Measurements from ENCODE around the gene ELL3.
"Not testable (repeated sequence)": the region's sequence is repeated elsewhere in the genome, so short reads cannot be mapped to it uniquely, and the experiment has no call there.

The ELL3 gene, protein sequence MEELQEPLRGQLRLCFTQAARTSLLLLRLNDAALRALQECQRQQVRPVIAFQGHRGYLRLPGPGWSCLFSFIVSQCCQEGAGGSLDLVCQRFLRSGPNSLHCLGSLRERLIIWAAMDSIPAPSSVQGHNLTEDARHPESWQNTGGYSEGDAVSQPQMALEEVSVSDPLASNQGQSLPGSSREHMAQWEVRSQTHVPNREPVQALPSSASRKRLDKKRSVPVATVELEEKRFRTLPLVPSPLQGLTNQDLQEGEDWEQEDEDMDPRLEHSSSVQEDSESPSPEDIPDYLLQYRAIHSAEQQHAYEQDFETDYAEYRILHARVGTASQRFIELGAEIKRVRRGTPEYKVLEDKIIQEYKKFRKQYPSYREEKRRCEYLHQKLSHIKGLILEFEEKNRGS

GRCh38 chr15:43776718-43777266 lies at the start of gene ELL3:
Gene ELL3, minus strand, starts transcription at chr15:43776966. Its CDS starts 65 bp downstream, at chr15:43776901.
- peak; percentile 71 to 74 for DNase-seq

- DNase-seq = no peak
Observed at GRCh38 chr15:43826029-43826507, 49.3 kb upstream of the ELL3 start.

DNA sequence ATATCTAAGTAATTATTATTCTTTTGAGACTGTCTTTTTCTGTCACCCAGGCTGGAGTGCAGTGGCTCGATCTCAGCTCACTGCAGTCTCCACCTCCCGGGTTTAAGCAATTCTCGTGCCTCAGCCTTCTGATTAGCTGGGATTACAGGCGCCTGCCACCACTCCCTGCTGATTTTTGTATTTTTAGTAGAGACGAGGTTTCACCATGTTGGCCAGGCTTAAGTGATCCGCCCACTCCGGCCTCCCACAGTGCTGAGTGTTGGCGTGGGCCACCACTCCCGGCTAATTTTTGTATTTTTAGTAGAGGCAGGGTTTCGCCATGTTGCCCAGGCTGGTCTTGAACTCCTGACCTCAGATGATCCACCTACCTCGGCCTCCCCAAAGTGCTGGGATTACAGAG lies 48.5 kb upstream of the ELL3 start:
- DNase-seq = not testable (repeated sequence)

- DNase-seq = peak; percentile 86 to 91
Observed at GRCh38 chr15:43824302-43825246, 47.8 kb upstream of the ELL3 start, which contains the start of gene MFAP1. Gene MFAP1, minus strand, starts transcription at chr15:43824690. Its CDS starts 121 bp downstream, at chr15:43824569.

GRCh38 chr15:43821505-43821904 lies 44.7 kb upstream of the ELL3 start:
- DNase-seq = no peak

- DNase-seq = not testable (repeated sequence)
Observed at GRCh38 chr15:43815064-43815463, 38.3 kb upstream of the ELL3 start.

DNA sequence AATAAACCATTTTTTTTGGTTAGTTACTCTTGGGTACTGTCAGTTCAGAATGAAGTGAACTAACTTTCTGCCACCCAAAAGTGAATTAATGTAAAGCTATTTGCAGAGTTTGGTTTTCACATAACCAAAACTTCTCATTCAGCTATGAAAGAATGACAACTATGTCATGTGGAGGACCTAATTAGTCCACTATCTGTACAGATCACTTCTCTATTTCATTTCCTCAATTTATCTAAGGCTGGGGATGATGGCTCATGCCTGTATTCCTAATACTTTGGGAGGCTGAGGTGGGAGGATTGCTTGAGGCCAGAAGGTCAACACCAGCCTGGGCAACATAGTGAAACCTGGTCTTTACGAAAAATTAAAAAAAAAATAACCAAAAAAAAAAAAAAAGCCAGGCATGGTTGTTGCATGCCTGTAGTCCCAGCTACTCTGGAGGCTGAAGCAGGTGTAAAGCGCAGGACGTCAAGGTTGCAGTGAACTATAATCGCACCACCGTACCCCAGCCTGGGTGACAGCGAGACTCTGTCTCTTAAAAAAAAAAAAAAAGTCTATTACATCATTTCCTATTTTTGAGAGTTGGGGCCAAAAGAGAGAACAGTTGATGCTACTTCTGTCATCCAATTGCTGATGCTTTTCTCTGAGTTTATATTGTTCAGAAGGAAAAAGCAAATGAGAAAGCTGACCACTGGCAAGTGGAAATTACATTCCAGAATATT lies 32.4 kb upstream of the ELL3 start:
- no peak for DNase-seq

DNA sequence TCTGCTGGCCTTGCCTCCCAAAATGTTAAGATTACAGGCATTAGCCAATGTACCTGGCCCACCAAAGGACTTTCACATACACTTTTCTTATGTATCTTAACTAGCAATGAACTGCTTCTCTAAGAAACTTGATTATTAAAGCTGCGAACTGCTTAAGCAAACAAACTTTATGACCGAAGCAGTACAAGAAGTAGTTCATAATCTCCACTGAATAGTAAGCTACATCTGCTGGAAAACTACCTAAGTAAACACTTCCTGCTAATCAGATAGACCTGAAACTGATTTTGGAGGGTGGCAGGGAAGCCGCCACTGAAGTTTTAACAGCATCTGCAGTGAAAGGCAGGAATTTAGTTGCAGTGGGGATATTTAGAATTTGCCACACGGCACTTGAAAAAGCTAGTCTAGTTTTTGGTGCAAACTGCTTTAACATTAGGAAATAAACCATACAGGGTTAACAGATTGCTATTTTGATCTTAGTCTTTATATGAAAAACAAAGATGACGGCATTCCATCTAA lies 31.7 kb upstream of the ELL3 start:
- DNase-seq = no peak

DNA sequence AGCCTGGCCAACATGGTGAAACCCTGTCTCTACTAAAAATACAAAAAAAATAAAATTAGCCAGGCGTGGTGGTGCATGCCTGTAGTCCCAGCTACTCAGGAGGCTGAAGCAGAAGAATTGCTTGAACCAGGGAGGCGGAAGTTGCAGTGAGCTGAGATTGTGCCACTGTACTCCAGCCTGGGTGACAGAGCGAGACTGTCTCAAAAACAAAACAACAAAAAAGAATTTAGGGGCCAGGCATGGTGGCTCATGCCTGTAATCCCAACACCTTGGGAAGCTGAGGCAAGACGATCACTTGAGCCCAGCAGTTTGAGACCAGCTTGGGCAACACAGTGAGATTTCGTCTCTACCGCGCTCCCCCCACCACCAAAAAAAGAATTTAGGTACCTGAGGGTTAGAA lies 25.9 kb upstream of the ELL3 start:
- DNase-seq = not testable (repeated sequence)

DNA sequence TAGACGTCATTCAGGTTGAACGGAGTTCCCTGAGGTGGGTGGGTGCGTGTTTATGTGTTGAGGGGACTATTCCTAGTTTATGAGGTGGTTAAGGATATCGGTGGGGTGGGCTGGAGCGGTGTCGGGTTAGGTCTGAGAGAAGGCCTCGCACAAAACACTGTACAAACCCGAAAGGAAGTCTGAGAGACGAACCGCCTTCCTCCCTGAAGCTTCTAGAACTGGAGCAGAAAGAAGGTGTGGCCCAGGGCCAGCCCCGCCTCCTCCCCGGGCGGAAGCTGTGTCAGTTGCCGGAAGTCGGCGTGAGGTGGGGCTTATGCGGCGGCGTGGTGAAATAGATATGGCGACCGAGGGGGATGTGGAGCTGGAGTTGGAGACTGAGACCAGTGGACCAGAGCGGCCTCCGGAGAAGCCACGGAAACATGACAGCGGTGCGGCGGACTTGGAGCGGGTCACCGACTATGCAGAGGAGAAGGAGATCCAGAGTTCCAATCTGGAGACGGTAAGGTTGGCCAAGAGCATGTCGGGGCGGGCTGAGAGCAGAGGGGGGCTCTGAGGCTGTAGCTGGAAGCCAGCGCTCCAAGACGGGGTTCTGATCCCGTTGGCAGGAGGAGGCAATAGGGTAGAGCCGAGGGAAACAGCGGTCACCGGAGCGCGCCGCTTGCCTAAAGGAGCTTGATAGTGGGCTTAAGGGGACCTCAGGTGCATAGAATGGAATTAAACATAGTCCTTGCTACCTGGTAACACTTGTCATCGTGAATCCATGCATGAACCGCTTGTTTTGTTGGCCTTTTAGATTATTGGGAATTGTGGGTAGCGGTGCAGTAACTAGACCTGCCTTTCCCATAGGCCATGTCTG lies 23.7 kb upstream of the ELL3 start, which contains the start of gene HYPK:
TSS of gene HYPK (plus strand) at position 314 of the 856 bp plus-strand sequence. CDS start at position 338, 24 bp downstream.
- DNase-seq = peak; percentile 90 to 92

DNA sequence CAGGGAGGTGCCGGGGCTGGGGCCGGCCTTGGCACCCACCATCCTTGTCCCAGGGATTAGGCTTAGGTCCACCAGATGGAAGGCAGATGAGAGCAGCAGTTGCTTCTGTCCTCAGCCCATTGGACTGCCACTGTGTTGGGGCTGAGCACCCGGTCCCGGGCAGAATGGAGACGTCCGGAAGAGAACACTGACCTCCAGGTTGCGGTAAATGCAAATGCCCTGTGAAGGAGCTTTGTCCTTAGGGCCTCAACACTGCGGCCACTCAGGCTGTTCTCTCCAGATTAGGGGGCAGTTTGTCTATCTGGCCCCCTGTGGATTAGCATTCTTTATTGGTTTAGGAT lies 23.1 kb upstream of the ELL3 start, which contains the start of gene SERINC4:
TSS of gene SERINC4 (minus strand) at position 276 of the 341 bp plus-strand sequence. CDS start at position 42, 234 bp downstream.
- DNase-seq = no peak

GRCh38 chr15:43799209-43799944 lies 22.6 kb upstream of the ELL3 start:
- DNase-seq = no peak

DNA sequence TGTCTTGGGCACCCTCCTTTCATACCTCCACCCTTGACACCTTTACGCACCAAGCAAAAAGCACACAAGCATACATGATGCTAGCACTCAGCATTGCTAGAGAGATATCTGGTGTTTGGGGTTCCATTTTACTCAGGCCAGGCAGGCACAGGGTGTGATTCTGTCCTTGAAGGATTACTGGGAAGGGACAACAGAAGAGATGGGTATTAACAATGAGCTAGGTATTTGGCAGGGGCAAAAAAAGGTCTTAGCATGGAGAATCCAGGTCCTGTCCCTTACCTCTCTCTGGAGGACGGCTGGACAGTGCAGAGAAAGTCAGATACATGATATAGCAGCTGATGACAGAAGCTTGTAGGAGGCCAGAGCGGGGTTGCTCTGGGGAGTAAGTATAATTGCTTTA lies 19.8 kb upstream of the ELL3 start:
- DNase-seq = no peak

GRCh38 chr15:43795997-43796396 lies 19.2 kb upstream of the ELL3 start:
- DNase-seq = no peak

DNA sequence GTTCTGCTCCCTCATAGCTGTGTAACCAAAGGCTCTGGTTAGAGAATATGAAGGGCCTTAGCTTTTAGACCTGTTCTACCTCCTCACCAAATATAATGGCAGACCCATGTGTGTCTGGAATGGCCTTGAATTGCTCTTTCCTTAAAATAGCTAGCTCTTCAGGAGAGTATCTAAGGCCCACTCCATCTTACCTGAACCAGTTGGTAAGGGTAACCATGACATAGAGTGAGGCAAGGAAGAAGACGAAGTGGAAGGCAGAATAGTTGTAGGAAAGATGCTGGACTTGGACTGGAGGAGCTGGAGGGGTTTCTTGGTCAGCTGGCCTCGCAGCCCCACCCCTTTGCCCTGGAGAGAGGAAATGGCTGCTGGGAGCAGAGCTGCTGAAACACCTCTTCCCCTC lies 18.4 kb upstream of the ELL3 start:
- DNase-seq = no peak

- DNase-seq = no peak
Observed at GRCh38 chr15:43794269-43795037, 17.7 kb upstream of the ELL3 start.

GRCh38 chr15:43793647-43794046 lies 16.9 kb upstream of the ELL3 start:
- DNase-seq = no peak

DNA sequence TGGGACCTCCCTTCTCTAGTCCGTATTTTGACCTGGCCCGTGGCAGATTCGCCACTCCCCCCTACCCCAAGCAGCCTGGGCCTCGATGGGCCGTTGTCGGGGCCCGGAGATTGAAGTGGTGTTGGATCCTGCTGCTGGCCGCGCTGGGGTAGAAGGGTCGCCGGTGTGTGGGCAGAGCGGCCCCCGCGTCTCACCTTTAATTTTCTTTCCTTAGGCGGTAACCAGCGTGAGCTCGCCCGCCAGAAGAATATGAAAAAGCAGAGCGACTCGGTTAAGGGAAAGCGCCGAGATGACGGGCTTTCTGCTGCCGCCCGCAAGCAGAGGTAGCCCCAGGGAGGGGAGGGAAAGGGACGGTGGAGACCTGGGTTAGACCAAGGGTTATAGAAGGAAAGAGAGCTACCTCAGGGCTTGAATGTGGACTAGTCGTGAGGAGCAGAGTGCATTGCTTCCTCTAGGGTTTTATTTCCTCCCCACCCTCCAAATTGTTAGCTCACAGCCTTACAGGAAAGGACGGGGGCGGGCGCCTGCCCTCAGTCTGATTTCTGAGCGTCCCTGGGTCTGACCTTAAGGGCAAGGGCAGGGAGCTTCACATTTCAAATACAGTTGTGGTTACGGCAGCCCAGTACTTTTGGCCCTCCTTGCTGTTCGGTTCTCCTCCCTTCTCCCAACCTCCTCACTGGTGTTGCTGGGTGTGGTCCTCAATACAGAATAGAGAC lies 16.2 kb upstream of the ELL3 start:
- peak; percentile 10 to 27 for DNase-seq
